Kidney (tissue), 14 donors: ENCODE data around the gene PROC. TPM values are rescaled to one million over a fixed set of nuclear protein-coding genes. Genes with fewer than 3 reads are reported as not detected.

Experiments
- DNase-seq, 5 donors: peaks; one replicate each; pipeline ENCODE4 v3.0.0-alpha.2; 2013 to 2020
- FAIRE-seq: peaks from 2 replicates; lab custom pipeline; 2012; peaks lifted over from hg19 to GRCh38; lab: Jason Lieb, UNC
- H3K27ac ChIP-seq, 2 donors: one replicate each; pipeline ENCODE4 v1.7.0; 2013; ENCODE audit warnings: low read depth in 2 of 2, low read length in 2 of 2, inconsistent platforms in 1 of 2
- H3K27me3 ChIP-seq: one replicate; pipeline ENCODE4 v1.7.1; 2013; ENCODE audit warnings: low read length, inconsistent platforms; ENCODE audit not compliant: control insufficient read depth, insufficient read depth
- H3K36me3 ChIP-seq, 3 donors: one replicate each; pipeline versions ENCODE4 v1.7.0 to v1.7.1; 2013; ENCODE audit warnings: low read length in 3 of 3, control low read depth in 1 of 3, inconsistent platforms in 1 of 3; ENCODE audit not compliant: insufficient read depth in 3 of 3, control insufficient read depth in 2 of 3
- H3K4me1 ChIP-seq, 3 donors: one replicate each; pipeline versions ENCODE4 v1.7.0 to v1.7.1; 2013; ENCODE audit warnings: low read length in 3 of 3, inconsistent platforms in 1 of 3, low read depth in 1 of 3; ENCODE audit not compliant: control insufficient read depth in 2 of 3, insufficient read depth in 2 of 3
- H3K4me3 ChIP-seq, 3 donors: one replicate each; pipeline versions ENCODE4 v1.7.0 to v1.8.1; 2013; ENCODE audit warnings: low read length in 3 of 3, control low read depth in 1 of 3, inconsistent platforms in 1 of 3
- H3K9ac ChIP-seq, 3 donors: one replicate each; pipeline versions ENCODE4 v1.7.0 to v1.7.1; 2013; ENCODE audit warnings: low read length in 3 of 3, control low read depth in 1 of 3, inconsistent platforms in 1 of 3
- H3K9me3 ChIP-seq, 3 donors: one replicate each; pipeline versions ENCODE4 v1.7.0 to v1.7.1; 2013; ENCODE audit warnings: low read length in 3 of 3, control low read depth in 1 of 3, inconsistent platforms in 1 of 3; ENCODE audit not compliant: control insufficient read depth in 2 of 3, insufficient read depth in 1 of 3
- CTCF ChIP-seq: IDR thresholded peaks from 3 replicates; pipeline ENCODE4 v1.5.1; 2012; ENCODE audit warnings: mild to moderate bottlenecking, moderate library complexity, borderline replicate concordance; ENCODE audit not compliant: insufficient read depth; ENCODE audit errors: extremely low read depth
- intact Hi-C: fragments of 100-400 bp; cut with DNase I; formaldehyde crosslinking; loops from one replicate; pipeline ENCODE4 v1.11.1; 2022
- polyA plus RNA-seq: library from polyadenylated mRNA; stranded (reverse); fragments of 350-450 nt; fragmentation: Illumina TruSeq; extraction: RNeasy Lipid Tissue Mini Kit (QIAGEN cat#74804); gene quantifications from one replicate; pipeline ENCODE4 v1.2.3, GENCODE V29; 2014; ENCODE audit warnings: low read depth, low replicate concordance; ENCODE audit not compliant: insufficient read depth
- total RNA-seq: library from RNA; stranded (reverse); fragmentation: NEBNext Ultra II Directional; extraction: Animal tissue kit (Norgen Biotek cat#: 25700); gene quantifications from one replicate; pipeline ENCODE4 v1.2.1, GENCODE V29; 2021
- donor health status: control.
- donor health status: control.
- donor health status: control.
- donor health status: control.
- donor health status: control.
- donor health status: DM: yes; HTN: yes; CAD: no.
- donor health status: Normal renal cell carcinoma (clear cell type).

Gene PROC
- total and polyA plus RNA-seq, 2 donors from 2014 or later, result 5.9 to 51.0 TPM

DNA sequence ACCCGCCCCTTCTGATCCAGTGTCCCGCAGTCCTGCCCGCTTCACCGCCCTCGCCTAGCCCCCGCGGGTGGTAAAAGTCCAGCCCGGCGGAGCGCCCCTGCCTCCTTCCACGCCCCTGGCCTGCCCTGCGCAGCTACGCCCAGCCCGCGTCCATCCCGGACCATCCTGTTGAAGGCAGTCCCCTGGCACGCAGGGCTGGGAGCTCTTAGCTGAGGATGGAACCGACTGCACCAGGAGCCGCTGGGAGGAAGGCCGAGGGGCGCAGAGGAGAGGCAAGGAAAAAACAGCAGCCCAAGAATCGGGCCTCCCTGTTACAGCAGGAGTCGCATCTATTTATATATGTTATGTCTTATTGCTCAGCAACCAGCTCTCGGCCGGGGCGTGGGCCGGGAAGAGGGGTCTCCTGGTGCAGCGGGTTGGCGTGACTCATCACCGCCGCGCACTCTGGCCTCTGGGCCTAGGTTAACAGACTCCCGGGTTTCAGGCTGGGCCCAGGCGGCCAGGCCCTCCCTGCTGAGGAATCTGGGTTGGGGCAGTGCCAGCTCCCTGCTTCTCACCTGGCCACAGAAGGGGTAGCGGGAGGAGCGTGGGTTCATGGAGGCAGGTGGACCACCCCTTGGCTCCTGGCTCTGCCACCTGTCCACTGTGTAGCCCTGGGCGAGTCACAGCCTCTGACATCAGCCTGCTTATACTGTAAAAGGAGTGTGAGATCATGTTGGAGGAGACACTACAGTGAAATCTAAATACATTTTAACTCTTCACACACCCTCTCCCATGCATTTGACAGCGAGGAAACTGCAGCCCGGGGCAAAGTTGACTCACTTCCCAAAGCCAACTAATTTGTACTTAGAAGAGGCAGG is 17.1 kb upstream of the PROC start:
- intact Hi-C loops, result no loop called here
- no peaks in the 10 kb centered on the region for H3K9me3 ChIP-seq
- no peak overlapping the region for H3K27ac ChIP-seq
- H3K36me3 ChIP-seq, result no peaks in the 10 kb centered on the region
- peaks cover 0 to 6% (median 3%) of the 10 kb centered on the region in 3 donors for H3K4me1 ChIP-seq
- FAIRE-seq, result no peak
- H3K27me3 ChIP-seq, result no peaks in the 10 kb centered on the region
- no peak overlapping the region for H3K4me3 ChIP-seq
- DNase-seq, result peak in 2 of 5 donors; percentile 33 to 88
- TF ChIP-seq CTCF, result no peak
- H3K9ac ChIP-seq, result no peak overlapping the region

- FAIRE-seq, result no peak
- Histone ChIP-seq H3K27me3 (no peaks in the 10 kb centered on the region), H3K27ac (peak overlapping the region in 1 of 2 donors; percentile 34), H3K36me3 (no peaks in the 10 kb centered on the region), H3K4me3 (no peak overlapping the region), H3K9me3 (no peaks in the 10 kb centered on the region), H3K4me1 (peaks cover 0 to 6% (median 3%) of the 10 kb centered on the region in 3 donors), H3K9ac (no peak overlapping the region)
- TF ChIP-seq CTCF, result no peak
- DNase-seq, result no peak
- intact Hi-C loops, result no loop called here
Measured at GRCh38 chr2:127401757-127402695, 16.2 kb upstream of the PROC start.

DNA sequence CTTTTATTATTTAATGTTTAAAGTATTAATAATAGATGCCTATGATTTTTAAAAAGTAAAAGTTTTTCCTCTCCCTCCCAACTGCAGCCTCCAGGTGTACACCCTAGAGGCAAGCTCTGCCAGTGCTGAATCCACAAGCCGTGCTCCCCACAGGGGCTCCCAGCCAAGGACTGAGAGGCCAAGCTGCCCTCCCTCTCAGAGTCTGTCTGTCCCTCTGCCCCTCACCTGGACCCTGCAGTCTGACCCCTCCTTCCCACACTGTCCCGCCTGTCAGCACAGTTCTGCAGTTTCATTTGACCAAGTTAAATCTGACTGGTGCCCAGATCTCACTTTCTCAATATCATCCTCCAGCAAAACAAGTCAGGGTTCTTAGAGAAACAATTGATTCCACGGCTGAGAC is 14.8 kb upstream of the PROC start:
- H3K9me3 ChIP-seq, result no peaks in the 10 kb centered on the region
- no peak overlapping the region for H3K9ac ChIP-seq
- intact Hi-C loops, result no loop called here
- no peaks in the 10 kb centered on the region for H3K36me3 ChIP-seq
- no peak for DNase-seq
- no peaks in the 10 kb centered on the region for H3K27me3 ChIP-seq
- no peak for FAIRE-seq
- H3K4me1 ChIP-seq, result peaks cover 0 to 11% (median 5%) of the 10 kb centered on the region in 3 donors
- no peak overlapping the region for H3K4me3 ChIP-seq
- no peak overlapping the region for H3K27ac ChIP-seq
- TF ChIP-seq CTCF, result no peak
